GM18519 (cell line): Measurements from ENCODE around the gene TRIM10.
A peak's percentile ranks its signal among the peaks of the same experiment; 100 is the strongest.
"Not testable (repeated sequence)": the region's sequence is repeated elsewhere in the genome, so short reads cannot be mapped to it uniquely, and the experiment has no call there.

Experiments used
- ATAC-seq: cut with Tn5 transposase; IDR thresholded peaks from one replicate; pipeline ENCODE4 v1.9.1; 2021; ENCODE audit warnings: mild to moderate bottlenecking, moderate library complexity; ENCODE audit not compliant: unreplicated experiment, low FRiP score

Gene TRIM10

DNA sequence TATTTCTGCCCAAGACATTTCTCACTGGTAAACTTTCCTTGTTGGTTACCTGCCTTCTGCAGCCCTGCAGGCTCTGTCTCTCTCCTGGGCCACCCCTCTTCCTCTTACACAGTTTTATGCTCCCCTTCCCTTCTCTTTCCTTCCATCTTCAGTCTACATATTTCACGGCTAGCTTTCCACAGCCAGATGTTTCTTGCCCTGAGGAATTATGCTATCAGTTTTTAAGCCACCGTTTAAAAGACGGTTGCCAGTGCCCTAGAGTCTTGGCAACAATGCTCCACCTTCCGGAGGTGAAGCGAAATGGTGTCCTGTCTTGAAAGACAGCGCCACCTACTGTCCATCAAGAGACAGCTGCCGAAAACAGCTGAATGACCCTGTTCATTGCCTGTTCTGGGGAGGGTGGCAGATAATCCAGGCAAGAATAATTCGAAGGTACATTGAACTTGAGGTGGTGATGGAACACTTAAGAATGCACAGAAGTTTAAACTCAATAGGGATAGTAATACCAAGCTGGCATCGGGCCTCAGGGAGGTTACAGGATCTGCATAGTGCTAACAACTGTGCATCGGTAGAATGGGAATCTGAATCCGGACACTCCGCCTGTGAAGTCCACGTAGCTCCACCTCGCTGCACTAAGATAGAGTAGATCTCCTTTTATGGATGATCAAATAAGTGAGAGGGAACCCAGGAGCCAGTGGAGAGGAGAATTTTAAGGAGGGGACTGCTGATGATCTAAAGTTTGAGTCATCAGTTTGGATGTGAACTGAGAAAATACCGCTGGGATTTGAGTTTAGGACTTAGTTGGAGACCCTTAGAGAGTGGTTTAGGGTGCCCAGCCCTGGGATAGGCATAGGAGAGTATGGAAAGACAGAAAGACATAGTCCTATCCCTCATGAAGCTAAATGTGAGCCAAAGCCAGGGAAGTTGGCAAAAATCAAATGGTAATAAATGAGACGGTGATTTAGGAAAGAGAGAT lies 29.8 kb downstream of the TRIM10 start:
- peak; percentile 49 for ATAC-seq

GRCh38 chr6:30130179-30130679 lies 30.8 kb downstream of the TRIM10 start:
- no peak for ATAC-seq

DNA sequence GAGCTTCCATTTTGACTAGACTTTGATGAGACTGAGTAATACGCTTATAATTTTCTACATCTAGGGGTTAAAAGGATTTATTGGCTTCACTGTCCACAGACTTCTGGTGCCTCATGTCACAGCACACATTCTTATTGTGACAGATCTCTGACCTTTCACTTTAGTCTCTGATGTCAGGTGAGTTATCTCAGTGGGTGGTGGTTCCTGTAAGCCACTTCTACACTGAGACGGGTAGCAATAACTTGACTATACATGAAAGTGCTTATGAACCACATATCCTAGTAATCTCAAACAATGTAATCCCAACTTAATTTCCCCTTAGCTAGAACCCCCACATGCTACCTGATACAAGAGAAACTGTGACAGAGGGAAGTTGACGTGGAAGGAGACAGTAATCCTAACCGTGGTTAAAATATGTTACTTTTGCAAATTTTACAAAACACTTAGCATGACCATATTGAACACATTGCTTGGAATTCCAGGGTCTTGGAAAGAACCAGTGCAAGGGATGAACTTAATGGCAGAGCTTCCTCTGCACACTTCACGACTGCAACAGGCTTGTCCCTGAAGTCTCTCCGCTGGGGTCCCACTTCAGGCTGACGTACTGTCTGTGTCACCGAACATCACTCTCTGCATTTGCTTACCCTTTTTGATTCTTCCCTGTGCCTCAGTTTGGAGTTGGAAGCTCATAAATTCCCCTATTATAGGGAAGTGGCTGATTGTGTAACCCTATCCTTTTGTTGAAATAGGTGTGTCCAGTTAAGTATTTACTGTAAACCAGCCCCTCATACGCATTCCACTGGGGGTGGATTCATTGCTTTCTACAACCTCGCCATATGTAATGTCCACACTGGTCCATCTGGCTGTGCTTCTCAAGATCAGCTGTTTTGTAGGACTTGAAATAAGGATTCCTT lies 31.5 kb downstream of the TRIM10 start:
- no peak for ATAC-seq

GRCh38 chr6:30127238-30128093 lies 33.5 kb downstream of the TRIM10 start:
- ATAC-seq = no peak

DNA sequence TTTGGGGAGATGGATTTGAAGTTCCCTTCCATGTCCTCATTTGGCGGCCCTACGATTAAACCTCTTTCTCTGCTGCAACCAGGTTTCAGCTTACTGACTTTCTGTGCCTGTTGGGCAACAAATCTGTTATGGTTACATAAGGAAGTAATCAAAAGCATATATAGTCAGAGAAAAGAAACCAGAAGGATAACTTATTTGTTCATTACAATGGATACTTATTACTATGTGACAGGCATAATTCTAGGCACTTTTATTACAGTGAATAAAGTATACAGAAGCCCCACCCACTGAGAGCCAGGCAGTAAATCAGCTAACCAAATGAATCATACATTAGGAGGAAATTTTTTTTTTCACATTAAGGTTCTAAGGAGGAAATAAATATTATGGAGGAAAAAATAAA lies 38.5 kb downstream of the TRIM10 start:
- ATAC-seq = no peak

DNA sequence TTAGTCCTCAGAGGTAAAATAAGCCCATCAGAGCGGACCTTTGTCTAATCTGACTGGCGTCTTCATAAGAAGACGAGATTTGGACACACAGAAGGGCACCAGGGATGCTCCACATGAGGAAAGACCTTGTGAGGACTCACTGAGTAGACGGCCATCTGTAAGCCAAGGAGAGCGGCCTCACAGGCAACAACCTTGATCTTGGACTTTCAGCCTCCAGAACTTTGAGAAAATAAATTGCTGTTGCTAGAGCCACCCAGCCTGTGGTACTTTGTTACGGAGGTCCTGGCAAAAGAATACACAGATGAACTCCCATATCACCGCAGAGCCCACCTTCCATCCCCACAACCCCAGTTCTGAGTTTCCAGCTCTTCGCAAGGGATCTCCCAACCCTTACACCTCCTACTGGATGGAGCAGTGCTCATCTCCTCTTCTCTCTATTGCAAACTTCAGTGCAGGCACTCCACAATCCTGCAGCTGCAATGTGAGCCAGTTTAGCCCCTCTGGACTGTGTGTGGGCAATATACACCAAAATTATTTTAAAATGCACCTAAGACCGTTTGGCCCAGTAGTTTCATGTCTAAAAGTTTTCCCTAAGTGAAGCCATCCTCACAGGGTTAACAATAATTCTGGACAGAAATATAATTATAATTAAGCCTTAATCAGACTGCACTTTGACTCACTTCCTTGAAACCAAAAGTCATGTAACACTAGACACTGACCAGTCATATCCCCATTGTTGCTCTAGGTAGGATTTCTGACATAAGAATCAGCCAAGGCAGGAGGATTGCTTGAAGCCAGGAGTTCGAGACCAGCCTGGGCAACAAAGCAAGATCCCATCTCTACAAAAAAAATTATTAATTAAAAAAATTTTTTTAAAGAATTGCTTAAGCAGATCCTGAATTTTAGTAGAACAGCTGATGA lies 39.3 kb downstream of the TRIM10 start:
- no peak for ATAC-seq

DNA sequence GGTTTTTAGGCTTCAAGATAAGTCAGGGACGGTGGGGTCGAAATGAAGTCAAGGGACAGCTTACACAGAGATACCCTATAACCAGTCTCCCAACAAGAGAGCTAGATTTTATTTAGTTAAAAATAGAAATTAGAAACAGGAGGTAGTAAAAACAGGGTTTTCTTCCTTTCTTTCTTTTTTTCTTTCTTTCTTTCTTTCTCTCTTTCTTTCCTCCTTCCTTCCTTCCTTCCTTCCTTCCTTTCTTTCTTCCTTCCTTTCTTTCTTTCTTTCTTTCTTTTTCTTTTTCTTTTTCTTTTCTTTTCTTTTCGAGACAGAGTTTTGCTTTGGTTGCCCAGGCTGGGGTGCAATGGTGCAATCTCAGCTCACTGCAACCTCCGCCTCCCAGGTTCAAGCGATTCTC lies 42.3 kb downstream of the TRIM10 start:
- ATAC-seq = not testable (repeated sequence)

- no peak for ATAC-seq
Observed at GRCh38 chr6:30116724-30117123, 44.3 kb downstream of the TRIM10 start.

- no peak for ATAC-seq
Observed at GRCh38 chr6:30113841-30114240, 47.2 kb downstream of the TRIM10 start.

DNA sequence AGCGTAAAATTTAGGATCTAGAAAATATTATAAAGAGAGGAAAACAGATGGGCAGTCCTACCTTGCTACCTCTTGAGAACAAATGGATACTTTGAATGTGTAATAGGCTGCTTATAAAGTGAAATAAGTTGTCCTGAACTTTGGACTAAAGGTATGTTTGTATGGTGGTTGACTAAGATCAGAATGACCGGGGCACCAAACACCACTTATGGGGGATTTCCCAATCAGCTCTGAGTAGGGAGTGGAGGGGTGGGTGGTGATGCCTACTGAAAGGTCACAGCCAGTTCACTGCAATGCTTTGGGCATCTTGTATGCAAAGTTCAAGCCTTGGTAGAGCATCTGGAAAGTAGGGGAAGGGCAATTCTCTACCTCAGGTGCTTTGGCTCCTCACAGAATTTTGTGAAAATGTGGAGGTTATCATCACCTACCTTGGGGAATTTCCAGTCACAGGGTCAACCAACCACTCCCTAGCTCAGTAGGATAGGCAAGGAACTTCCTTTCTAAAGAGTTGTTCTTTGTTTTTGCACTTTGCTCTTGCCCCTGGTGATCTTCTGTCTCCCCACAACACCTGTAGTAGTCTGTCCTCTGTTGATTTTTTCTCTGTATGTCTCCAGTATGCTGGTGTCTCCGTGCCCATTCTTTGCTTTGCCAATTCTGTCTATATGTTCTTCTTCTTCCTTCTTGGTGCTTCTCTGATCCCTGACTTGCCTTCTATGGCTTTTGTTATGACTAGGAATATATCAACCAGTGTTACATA lies 47.8 kb downstream of the TRIM10 start, which contains the start of gene TRIM31:
TSS of gene TRIM31 (minus strand) at position 88 of the 757 bp plus-strand sequence. CDS start 285 bp downstream, outside the sequence.
- no peak for ATAC-seq

DNA sequence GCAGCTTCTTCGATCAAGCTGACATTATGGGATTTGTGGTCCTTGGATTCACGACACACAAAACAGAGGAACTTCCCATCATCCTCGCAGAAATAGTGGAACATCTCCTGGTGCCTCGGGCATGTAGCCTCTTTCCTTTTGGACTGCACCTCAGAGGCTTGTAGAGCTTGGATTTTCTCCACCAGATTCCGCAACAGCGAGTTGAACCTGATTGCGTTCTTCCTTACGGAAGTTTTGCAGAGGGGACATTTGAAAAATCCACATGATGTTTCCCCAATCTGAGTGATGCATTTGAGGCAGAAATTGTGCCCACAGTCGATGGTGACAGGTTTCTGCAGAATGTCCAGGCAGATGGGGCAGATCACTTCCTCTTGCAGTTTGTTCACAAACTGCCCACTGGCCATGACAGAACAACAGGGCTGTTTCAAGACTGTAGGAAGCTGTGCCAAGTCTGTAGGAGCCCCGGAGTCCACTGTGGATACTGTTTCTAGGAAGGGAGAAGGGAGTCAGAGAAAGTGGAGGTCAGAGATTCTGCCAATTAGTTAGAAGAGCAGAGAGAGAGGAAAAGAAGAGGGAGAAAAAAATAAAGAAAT lies 48.5 kb downstream of the TRIM10 start:
- ATAC-seq = no peak

GRCh38 chr6:30111266-30111856 lies 49.6 kb downstream of the TRIM10 start:
- ATAC-seq = no peak

DNA sequence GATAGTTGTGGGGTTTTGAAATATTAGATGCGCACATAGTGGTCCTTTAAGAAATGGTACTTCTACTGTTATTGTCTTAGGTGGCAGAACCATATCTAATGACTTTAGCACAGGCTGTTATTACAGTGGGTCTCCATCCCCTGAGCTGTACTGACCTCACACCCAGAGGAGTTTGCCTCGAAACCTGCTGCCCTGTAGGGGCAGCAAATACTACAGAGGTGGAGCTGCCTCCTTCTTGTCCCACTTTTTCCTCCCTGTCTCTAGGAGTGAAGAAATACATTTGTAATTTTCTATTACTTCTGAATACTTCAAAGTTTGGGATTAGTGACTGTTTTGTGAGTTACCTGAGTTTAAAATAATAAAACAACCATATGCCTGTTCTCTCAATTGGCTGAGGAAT lies 56.4 kb downstream of the TRIM10 start:
- no peak for ATAC-seq

DNA sequence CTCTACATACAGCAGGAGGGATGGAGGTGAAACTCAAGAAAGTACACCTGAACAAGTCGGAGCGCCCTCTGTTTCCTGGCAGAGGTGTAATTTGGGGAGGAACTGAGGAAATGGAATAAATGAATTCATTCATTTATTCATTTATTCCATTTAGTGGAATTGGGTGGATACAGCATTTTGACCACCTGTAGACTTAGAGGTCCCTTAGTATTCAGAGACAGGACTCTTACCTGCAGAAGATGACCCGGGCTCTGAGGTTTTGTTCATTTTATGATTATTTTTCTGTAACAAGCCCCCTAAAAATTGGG lies 57.2 kb downstream of the TRIM10 start:
- ATAC-seq = no peak

DNA sequence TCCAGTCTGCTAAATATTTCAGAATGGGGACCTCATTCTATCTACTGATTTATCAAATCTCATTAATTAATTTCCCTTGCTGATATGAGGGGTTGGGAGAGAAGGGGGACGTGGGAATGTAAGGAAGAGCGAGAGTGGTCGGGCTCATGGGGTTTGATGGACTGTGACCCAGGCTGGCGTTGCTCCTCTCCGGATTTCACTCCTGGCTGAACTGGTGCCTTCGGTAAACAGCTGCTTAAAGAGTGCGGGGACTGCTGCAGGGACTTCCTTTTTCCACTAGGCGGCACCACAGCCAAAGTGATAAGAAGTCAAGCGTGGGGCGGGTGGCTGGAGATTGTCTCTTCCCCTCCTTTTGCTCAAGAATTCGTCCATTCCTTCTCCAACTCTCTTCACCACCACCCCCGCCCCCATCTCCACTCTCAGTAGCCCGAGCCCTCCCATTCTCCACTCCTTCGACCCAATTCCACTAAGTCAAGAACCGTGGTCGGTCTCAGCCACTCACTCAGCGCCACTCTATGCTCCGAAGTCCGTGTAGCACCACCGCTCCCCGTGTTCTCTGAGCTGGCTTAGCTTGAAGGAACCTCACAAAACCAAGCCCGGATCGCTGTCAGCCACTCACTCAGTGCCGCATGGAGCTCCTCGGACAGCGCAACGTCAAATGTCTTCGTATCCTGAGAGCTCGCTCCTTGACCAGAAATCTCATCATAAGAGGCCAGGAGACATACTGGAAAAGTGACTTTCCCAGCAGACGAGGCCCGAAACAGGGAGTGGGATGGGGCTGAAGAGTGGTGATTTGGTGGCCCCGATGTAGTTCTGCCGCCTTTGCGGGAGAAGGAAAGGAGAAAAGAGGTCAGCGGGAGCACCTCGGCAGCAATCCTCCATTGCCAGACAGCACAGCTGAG lies 57.8 kb downstream of the TRIM10 start:
- peak; percentile 42 for ATAC-seq

DNA sequence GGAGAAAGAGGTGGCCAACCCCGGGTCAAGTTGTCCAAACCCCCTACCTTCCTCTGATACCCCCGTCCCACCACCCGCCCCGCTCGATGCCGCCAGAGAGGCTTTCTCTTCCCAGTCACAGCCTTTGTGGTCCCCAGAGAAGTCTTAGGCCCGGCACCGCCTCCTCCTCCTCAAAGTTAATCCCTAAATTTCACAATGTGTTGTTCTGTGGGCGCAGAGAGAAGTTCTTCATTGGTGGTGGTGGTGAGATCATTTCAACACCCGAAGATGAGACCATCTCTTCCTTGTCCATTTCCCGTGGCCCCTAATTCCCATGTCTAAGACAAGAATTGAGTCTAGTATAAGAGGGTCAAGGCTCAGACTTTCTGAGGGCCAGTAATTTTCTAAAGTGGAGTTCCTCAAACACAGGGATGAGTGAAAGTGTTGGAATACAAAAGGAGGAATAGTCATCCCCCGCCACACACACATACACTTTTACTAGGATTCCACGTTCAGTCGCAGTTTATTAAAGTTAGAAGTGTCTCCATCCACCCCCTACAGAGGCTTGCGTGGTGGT lies 58.5 kb downstream of the TRIM10 start:
- ATAC-seq = no peak
